Neutrophil (primary cell): ENCODE results near the gene DOK3.

Source experiments
- H3K27ac ChIP-seq: fragments of 200-600 bp; sonication (generic); 2 replicates; pipeline ENCODE4 v1.5.1; 2016; ENCODE audit warnings: mild to moderate bottlenecking, moderate library complexity
- H3K27me3 ChIP-seq: fragments of 200-600 bp; sonication (generic); 2 replicates; pipeline ENCODE4 v1.6.0; 2016; ENCODE audit warnings: mild to moderate bottlenecking
- H3K36me3 ChIP-seq: fragments of 200-600 bp; sonication (generic); 2 replicates; pipeline ENCODE4 v1.5.1; 2017
- H3K4me1 ChIP-seq, 2 experiments: fragments of 200-600 bp in 1 of 2; sonication (generic) in 1 of 2; 1 replicate in 1 of 2; 2 replicates in 1 of 2; pipeline versions ENCODE4 v1.5.1 to v1.6.1; 2013 to 2016; ENCODE audit warnings: low read depth in 1 of 2, low read length in 1 of 2, mild to moderate bottlenecking in 1 of 2, moderate library complexity in 1 of 2; ENCODE audit not compliant: control insufficient read depth in 1 of 2, insufficient read depth in 1 of 2
- H3K4me3 ChIP-seq, 2 experiments: fragments of 200-600 bp in 1 of 2; sonication (generic) in 1 of 2; 1 replicate in 1 of 2; 2 replicates in 1 of 2; pipeline ENCODE4 v1.5.1; 2013 to 2016; ENCODE audit warnings: low read depth in 1 of 2, low read length in 1 of 2, mild to moderate bottlenecking in 1 of 2, moderate library complexity in 1 of 2
- H3K9me3 ChIP-seq: fragments of 200-600 bp; sonication (generic); 2 replicates; pipeline ENCODE4 v1.5.1; 2016
- TF ChIP-seq, protein P1 (sequence below): fragments of 200-600 bp; sonication (generic); IDR thresholded peaks from 2 replicates; pipeline ENCODE4 v1.5.1; 2016; ENCODE audit warnings: antibody characterized with exemption

Gene DOK3

DNA sequence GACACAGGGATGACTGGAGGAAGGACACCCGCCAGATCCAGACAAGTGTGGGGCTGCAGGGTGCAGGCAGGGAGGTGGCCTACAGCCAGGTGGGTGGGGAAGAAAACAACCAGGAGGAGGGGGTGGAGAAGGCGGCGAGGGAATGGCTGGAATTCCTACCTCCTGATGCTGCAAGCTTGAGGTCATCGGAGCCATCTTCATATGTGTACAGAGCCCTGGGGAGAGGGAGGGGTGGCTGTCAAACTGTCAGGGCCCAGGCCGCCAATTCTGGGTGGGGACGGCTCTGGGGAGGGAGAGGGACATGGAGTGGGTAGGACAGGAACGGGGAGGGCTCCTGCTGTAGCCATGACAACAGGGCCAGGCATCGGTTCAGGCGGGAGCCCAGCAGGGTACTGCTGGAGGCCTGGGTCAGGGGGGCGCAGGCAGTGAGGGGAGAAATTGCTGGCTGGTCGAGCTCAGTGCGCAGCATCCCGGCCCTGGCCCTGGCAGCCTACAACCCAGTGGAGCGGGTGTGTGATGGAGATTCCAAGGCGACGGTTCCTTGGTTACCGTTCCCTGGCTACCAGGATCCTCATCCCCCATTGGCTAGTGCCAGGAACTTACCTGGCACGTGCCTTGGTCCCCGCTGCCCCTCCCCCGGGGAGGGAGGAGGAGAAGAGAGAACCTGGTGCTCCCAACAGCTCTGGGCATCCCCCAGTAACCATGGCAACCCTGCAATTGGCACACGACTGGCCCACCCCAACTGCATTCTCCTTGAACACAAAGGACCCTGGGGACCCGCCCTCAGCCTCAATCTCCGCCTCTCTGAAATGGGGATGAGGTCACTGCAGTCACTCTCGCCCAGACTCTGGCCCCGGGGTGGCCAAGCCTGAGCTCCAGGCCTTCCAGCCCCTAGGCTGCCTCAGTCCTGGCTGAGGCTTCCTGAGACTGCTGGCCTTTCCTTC, 40.7 kb downstream of the DOK3 start:
- Histone ChIP-seq H3K36me3 (no peaks in the 10 kb centered on the region), H3K9me3 (no peaks in the 10 kb centered on the region), H3K4me3 (no peak overlapping the region), H3K27ac (no peak overlapping the region), H3K27me3 (peaks cover 47% of the 10 kb centered on the region), H3K4me1 (peaks cover 14 to 30% of the 10 kb centered on the region in 2 experiments)
- TF ChIP-seq, protein P1, sequence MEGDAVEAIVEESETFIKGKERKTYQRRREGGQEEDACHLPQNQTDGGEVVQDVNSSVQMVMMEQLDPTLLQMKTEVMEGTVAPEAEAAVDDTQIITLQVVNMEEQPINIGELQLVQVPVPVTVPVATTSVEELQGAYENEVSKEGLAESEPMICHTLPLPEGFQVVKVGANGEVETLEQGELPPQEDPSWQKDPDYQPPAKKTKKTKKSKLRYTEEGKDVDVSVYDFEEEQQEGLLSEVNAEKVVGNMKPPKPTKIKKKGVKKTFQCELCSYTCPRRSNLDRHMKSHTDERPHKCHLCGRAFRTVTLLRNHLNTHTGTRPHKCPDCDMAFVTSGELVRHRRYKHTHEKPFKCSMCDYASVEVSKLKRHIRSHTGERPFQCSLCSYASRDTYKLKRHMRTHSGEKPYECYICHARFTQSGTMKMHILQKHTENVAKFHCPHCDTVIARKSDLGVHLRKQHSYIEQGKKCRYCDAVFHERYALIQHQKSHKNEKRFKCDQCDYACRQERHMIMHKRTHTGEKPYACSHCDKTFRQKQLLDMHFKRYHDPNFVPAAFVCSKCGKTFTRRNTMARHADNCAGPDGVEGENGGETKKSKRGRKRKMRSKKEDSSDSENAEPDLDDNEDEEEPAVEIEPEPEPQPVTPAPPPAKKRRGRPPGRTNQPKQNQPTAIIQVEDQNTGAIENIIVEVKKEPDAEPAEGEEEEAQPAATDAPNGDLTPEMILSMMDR: no peak

DNA sequence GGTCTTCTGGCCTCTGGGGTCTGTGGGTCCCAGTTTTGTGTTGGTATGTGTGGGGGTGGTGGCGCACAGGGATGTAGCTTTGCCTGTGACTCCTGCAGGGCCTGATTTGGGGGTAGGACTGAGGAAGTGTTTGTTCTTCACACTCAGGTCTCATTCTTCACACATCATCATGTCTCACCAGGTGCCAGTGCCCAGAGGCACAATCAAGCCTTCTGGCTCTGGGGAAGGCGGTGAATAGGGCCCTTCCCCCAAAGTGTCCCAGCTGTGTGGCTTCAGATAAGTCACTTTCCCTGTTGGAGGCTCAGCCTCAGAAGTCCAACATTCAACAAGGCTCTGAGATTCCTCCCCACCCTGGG, 41.3 kb downstream of the DOK3 start:
- H3K9me3 ChIP-seq: no peaks in the 10 kb centered on the region
- no peaks in the 10 kb centered on the region for H3K36me3 ChIP-seq
- no peak overlapping the region for H3K4me3 ChIP-seq
- H3K27ac ChIP-seq: no peak overlapping the region
- H3K27me3 ChIP-seq: peaks cover 41% of the 10 kb centered on the region
- peaks cover 18 to 28% of the 10 kb centered on the region in 2 experiments for H3K4me1 ChIP-seq
- TF ChIP-seq, protein P1: no peak

DNA sequence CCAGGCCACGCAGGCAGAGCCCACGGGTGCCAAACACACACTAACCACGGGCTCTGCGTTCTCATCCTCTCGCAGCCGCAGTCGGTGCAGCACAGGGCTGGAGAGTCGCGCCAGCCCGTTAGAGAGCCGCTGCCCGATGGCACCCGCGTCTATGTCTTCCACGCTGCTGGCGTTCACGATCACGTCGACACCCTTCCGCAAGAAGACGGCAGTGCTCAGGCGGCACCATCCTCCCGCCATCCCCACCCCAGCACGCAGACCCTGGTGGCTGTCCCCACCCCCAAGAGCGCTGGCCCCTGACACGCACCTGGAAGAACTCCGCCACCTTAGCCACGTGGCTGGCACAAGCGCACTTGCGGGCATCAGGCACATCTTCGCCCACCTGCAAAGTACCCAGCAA, 42.2 kb downstream of the DOK3 start:
- Histone ChIP-seq H3K4me1 (peaks cover 24 to 28% of the 10 kb centered on the region in 2 experiments), H3K4me3 (no peak overlapping the region), H3K36me3 (no peaks in the 10 kb centered on the region), H3K27ac (no peak overlapping the region), H3K27me3 (peaks cover 32% of the 10 kb centered on the region), H3K9me3 (no peaks in the 10 kb centered on the region)
- TF ChIP-seq, protein P1: no peak

DNA sequence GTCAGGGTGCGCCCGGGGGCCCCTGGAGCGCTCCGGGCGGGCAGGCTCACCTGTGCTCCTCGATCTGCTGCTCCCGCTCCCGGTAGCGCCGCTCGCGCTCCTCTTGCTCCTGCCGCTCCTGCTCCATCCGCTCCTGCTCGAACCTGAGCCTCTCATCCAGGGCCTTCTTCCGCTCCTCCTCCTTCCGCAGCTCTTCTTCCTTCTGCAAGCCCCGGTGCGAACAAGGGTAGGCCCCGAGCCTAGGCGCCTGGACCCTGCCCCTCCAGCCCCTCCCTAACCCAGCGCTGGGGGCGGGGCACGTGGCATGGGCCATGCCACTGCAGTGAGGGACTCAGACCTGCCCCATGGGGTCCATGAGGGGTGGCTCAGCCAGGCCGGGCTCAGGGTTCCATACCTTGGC, 42.8 kb downstream of the DOK3 start:
- Histone ChIP-seq H3K4me1 (peaks cover 24 to 28% of the 10 kb centered on the region in 2 experiments), H3K36me3 (no peaks in the 10 kb centered on the region), H3K27ac (peak overlapping the region; percentile 18), H3K9me3 (no peaks in the 10 kb centered on the region), H3K27me3 (peaks cover 26% of the 10 kb centered on the region), H3K4me3 (no peak overlapping the region)
- TF ChIP-seq, protein P1: no peak

DNA sequence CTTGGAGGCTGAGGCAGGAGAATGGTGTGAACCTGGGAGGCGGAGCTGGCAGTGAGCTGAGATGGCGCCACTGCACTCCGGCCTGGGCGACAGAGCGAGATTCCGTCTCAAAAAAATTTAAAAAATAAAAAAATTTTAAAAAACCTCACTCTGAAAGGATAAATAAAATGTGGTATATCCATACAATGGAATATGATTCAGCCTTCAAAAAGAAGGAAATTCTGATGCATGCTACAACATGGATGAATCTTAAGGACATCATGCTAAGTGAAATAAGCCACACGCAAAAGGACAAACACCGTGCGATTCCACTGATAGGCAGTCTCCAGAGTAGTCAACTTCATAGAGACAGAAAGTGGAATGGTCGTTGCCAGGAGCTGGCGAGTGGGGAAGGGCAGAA, 44.6 kb downstream of the DOK3 start:
- Histone ChIP-seq H3K4me1 (peaks cover 35 to 37% of the 10 kb centered on the region in 2 experiments), H3K36me3 (peaks cover 5% of the 10 kb centered on the region), H3K27ac (no peak overlapping the region), H3K27me3 (peaks cover 8% of the 10 kb centered on the region), H3K4me3 (no peak overlapping the region), H3K9me3 (no peaks in the 10 kb centered on the region)
- TF ChIP-seq, protein P1: no peak
